GM18873 (cell line): Measurements from ENCODE around the gene ST14.
"Not testable (repeated sequence)": the region's sequence is repeated elsewhere in the genome, so short reads cannot be mapped to it uniquely, and the experiment has no call there.

Experiments used
- ATAC-seq: cut with Tn5 transposase; IDR thresholded peaks from one replicate; pipeline ENCODE4 v1.9.1; 2021; ENCODE audit warnings: mild to moderate bottlenecking, moderate library complexity, moderate number of reproducible peaks; ENCODE audit not compliant: unreplicated experiment, low FRiP score

Gene ST14

DNA sequence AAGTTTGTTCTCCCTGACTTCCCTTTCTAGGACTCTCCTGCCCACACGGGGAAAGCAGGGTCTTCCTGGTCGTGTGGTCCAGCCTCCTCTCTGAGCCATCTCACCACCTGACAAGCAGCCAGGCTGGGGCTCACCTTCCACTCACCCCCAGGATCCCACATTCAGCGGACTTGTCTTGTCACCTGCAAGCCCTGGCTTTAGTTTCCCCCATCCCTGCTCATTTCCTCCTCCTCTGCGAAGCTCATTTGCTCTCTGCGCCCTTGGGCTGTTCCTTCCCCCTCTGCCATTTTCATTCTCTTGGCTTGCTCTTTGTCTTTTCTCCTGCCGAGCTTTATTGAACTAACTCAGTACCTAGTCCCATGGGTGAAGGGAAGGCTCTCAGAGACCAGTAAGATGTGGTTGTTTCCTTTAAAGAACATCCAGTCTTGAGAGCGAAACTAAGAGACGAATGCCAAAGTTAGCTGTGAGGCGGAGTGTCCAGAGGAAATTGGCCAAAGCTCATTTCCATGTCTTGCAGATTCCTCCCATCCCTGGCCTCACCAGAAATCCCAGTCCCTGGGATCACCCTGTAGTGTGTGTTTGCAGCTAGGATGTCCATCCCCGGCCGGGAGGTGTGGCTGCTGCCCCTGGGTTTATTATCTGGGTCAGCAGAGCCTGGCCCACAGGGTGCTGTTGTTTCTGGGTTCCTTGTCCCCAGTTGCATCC lies 2.0 kb downstream of the ST14 start:
- no peak for ATAC-seq

DNA sequence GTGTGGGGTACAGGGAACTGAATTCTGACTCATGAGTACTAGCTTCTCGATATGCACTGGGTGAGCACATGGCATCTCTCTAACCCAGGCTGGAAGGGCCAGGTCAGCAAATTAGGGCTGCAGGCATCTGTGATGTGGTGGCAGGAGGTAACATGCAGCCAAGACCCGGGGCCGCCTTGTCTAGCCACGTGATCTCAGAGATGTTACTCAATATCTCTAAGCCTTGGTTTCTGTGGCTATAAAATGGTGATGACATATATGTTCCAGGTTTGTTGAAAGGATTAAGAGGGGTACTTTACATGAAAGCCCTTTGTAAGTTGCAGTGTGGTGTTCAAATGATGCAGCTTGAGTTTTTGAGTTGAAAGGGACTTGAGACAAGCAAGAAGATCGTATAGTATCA lies 3.2 kb downstream of the ST14 start:
- ATAC-seq = no peak

DNA sequence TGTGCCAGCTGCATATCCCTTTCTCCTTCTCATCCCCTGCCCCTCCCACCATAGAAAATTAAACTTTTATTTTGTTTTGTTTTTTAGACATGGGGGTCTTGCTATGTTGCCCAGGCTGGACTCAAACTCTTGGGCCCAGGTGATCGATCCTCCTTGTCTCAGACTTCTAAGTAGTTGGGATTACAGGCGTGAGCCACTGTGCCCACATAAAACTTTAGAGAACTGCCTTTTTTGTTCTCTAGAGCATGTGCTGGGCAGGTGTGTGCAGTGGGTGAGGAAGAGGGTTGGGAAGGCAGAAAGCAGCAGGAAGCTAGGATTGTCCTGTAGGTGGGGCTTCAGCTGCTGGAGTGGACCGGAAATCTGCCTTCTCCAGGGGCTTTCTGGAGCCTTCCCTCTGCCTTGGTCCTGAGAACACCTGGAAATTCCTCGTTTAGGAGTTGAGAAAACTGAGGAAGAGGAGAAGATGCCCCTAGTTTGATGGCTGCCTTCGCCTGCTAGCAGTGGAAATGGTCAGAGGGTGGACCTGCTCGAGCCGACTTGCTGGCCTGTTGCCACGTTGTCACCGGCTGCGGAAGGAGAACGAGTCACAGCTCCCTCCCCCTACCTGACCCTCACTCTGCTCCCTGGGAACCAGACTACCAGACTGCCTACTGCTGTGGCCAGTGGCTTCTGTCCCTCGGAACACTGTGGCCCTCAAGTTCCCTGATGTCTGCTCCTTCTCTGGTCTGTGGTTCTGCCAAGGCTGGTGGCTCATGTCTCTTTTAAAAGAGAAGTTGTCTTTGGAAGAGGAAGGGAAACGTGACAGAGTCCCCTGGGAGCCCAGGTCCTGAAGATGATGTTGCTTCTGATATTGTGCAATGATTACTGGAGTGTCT lies 4.0 kb downstream of the ST14 start:
- ATAC-seq = no peak

- no peak for ATAC-seq
Measured at GRCh38 chr11:130164221-130164570, 4.6 kb downstream of the ST14 start.

DNA sequence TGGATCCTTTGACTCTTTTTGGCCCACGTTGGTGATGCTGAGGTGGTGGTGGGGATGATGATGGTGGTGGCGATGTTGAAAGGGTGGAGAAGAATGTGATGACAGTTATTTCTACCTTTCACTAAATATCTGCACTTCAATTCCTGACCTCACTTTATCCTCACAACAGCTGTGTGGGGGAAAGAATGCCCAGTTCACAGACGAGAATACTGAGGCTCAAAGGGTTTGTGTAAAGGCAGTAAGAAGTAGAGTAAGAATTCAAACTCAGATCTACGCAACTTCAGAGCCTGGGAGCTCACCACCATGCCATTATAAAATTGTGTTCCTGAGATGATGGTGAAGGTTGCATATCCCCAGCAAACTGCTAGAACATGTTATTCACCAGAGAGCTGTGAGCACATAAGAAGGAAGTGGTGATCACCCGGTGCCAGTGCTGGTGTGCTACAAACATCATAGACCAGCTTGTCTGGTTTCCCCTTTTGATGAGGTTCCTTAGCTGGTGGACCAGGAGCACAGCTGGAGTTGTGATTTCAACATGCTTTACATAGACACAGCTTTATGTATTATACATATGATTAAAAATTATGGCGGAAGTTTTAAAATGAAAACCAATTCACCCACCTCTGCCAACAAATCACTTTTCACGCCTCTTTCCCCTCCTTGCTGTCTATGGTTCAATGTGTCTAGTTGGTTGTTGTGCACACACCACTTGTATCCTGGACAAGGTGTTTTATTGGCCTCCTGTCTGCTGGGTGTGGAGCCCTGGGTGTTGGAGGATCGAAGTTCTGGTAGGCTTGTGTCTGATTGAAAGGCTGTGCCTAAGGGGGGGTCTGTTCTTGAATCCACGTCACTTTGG lies 6.2 kb downstream of the ST14 start:
- ATAC-seq = no peak

GRCh38 chr11:130166457-130166784 lies 6.8 kb downstream of the ST14 start:
- ATAC-seq = no peak

DNA sequence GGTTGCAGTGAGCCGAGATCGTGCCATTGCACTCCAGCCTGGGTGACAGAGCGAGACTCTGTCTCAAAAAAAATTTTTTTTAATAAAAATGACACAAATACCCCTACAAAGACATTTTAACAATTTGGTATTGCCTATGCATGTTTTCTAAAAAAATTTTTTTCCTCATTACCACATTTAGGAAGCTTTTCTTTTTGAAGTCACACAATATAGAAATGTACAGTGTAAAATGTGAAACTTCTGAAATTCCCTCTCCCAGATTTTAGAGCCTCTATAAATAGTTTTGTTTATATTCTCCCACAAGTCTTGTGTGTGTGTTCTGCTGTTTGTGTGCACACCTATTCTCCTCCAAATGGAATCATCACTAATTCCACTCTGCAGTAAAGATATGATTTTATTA lies 7.6 kb downstream of the ST14 start:
- no peak for ATAC-seq

- ATAC-seq = no peak
Measured at GRCh38 chr11:130168105-130168504, 8.5 kb downstream of the ST14 start.

DNA sequence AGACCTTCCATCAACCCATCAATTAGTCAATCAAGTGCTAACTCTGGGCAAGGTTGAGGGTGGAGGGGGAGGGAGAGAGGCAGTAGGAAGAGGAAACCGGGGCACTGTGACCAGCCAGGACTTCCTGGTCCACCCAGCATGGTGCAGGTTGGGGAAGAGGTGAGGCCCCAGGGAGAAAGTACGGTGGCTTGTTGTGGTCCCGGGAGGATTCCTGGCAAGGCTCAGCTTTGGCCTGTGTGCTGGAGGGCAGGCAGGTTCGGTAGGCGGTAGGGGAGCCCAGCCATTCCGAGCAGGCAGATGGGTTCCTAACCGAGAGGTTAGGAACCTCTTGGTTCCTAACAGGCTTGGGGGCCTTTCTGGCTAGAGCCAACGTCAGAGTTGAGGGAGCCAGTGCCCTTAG lies 10.8 kb downstream of the ST14 start:
- ATAC-seq = no peak

GRCh38 chr11:130171534-130171933 lies 12.0 kb downstream of the ST14 start:
- ATAC-seq = no peak

GRCh38 chr11:130172001-130172400 lies 12.4 kb downstream of the ST14 start:
- ATAC-seq = not testable (repeated sequence)

GRCh38 chr11:130174642-130175041 lies 15.1 kb downstream of the ST14 start:
- no peak for ATAC-seq

- ATAC-seq = no peak
Measured at GRCh38 chr11:130175898-130176297, 16.3 kb downstream of the ST14 start.

- ATAC-seq = no peak
Measured at GRCh38 chr11:130177782-130178181, 18.2 kb downstream of the ST14 start.

- ATAC-seq = no peak
Measured at GRCh38 chr11:130178441-130179339, 19.1 kb downstream of the ST14 start.

DNA sequence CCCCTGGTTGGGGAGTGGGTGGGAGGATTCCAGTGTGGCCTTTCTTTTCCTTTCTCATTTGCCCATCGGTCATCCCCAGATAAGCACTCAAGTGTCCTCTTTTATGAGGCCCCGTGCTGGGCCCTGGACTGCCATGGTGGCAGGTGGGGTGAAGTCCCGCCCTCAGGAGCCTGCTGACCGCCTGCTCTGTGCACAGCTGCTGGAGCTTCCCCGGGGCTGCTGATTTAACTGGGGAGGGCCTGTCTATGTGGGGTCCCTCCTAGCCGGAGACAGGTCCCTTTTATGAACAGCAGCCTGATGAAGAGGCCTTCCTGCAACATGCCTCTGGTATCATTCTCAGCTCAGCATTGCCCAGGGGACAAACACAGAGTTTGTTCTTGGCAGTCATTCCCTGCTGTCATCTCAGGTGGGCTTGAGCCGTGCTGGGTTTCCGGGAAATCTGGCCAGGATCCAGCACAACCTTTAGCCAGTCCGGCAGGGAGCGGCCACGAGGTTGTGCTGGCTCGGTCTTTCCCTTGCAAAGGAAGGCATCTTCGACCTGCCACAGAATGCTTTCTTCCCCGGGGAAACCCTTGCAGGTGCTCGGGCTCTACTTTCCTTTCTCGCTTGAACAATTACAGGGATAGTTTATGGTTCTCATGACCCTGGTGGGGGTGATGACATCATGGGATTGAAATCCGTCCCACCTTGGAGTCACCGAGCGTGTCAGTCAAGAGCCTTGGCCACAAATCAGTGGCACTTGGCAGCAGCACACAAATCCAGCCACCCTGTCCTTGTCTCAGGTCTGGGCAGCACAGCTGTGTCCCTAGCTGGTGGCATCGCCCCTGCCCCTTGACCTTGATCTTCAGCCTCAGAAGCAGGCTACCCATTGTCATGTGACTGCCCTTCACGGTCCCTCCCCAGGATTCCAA lies 20.1 kb downstream of the ST14 start:
- no peak for ATAC-seq

DNA sequence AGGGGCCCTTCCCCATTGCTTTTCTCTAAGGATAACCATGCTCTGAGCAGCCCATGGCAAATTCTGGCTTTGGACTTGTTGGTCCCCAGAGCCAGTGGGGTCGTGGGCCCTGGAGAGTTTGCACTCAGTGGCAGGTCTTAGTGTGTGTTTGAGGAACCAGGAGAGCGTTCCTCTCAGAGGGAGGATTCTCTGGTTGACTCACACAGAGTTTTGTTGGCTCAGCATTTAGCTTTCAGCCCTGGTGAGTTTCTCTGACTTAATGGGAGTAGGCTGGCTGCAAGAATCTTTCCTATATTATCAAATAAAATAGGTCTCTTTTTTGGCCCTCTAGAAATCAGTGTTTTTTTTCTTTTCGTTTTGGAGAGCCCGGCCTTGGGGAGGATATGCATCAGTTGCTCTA lies 20.9 kb downstream of the ST14 start:
- ATAC-seq = no peak

DNA sequence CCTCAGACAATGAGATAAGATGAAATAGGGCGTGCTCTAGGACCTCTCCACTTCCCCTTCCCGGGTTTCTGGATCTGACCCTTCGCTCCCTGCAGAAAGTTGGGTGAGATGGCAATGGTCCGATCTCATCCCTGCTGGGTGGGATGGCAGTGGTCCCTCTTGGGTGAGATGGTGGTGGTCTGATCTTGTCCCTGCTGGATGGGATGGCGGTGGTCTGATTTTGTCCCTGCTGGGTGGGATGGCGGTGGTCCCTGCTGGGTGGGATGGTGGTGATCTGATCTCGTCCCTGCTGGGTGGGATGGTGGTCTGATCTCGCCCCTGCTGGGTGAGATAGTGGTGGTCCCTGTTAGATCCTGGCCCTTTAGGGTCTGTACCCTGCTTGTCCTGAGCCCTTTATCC lies 21.3 kb downstream of the ST14 start:
- no peak for ATAC-seq
